Right lung (tissue), 10 donors: Measurements from ENCODE around the gene SMOC2. TPM values are rescaled to one million over a fixed set of nuclear protein-coding genes. Genes with fewer than 3 reads are reported as not detected.

Experiments used
- DNase-seq, 2 donors: peaks; one replicate each; pipeline ENCODE4 v3.0.0-alpha.2; 2013
- long read RNA-seq, 8 donors: transcript quantifications; one replicate each; lab custom pipeline, GENCODE V29; 2026
- polyA plus RNA-seq, 5 donors: library from polyadenylated mRNA; unstranded; fragments of 120-200 nt; gene quantifications; one replicate each; pipeline versions ENCODE4 v1.2.1 to v1.2.3, GENCODE V29; 2013; ENCODE audit warnings: inconsistent platforms in 1 of 5, low replicate concordance in 1 of 5; ENCODE audit not compliant: insufficient read length in 5 of 5, insufficient read depth in 1 of 5

SMOC2 gene
- polyA plus RNA-seq, result 10 to 100 TPM in 4 of 5 donors, 1 to 10 TPM in 1; 9.7 to 14.5 (median 10.6) TPM
- long read RNA-seq, donor 1, partial matches to known transcripts, result 0 of 1 reads
- long read RNA-seq, donor 1, other reads (novel, unspliced or antisense), result 0 of 1 reads
- long read RNA-seq, donor 2, partial matches to known transcripts, result 0 of 2 reads
- long read RNA-seq, donor 2, other reads (novel, unspliced or antisense), result 0 of 2 reads
- long read RNA-seq, donor 3, result 0 reads
- long read RNA-seq, donor 4, partial matches to known transcripts, result 0 of 1 reads
- long read RNA-seq, donor 4, other reads (novel, unspliced or antisense), result 0 of 1 reads
- long read RNA-seq, donor 5, partial matches to known transcripts, result 0 of 5 reads
- long read RNA-seq, donor 5, other reads (novel, unspliced or antisense), result 0 of 5 reads
- long read RNA-seq, donor 6, partial matches to known transcripts, result 0 of 3 reads
- long read RNA-seq, donor 6, other reads (novel, unspliced or antisense), result 0 of 3 reads
- long read RNA-seq, donor 7, result 0 reads
- long read RNA-seq, donor 8, result 0 reads

- no peak for DNase-seq
Measured at GRCh38 chr6:168440520-168441433, at the start of gene SMOC2. Gene SMOC2, plus strand, starts transcription at chr6:168441184. Its CDS starts 187 bp downstream, at chr6:168441371.

GRCh38 chr6:168393126-168393870 is 47.7 kb upstream of the SMOC2 start:
- DNase-seq, result no peak

GRCh38 chr6:168394606-168395005 is 46.4 kb upstream of the SMOC2 start:
- no peak for DNase-seq

- no peak for DNase-seq
Measured at GRCh38 chr6:168395983-168396382, 45.0 kb upstream of the SMOC2 start.

DNA sequence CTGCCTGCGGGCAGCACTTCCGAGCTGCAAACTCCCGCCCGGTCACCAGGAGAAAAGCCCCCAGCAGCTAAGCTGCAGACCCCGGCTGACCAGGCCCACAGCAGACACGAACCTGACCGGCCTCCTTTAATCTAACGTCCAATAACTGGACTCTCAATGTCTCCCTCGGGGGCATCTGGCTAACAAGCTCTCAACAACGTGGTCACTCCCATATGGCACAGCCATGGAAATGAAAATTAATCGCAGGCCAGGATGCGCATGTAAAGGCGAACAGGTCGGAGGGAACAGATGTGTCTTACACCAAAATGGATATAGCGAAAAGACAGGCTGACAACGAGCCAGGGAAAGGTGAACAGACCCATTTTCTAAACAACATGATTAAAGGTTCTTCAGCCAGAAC is 44.4 kb upstream of the SMOC2 start:
- DNase-seq, result no peak

DNA sequence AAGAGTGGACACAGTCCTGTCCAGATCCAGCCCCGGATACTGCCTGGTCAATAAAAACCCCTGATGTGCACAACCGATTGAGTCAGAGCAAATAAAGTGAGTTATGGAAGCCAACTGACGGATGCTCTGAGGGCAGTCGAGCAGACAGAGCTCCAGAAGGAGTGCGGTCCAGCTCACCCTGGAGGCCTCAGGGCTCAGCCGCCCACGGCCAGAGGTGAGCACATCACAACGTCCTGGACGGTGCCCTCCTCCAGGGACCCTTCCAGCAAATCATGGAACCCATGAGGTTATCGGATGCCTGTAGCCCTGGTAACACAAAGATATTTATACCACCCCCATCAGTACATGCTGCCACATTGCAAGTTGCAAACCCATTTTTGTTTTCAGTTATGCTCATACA is 44.0 kb upstream of the SMOC2 start:
- DNase-seq, result no peak

DNA sequence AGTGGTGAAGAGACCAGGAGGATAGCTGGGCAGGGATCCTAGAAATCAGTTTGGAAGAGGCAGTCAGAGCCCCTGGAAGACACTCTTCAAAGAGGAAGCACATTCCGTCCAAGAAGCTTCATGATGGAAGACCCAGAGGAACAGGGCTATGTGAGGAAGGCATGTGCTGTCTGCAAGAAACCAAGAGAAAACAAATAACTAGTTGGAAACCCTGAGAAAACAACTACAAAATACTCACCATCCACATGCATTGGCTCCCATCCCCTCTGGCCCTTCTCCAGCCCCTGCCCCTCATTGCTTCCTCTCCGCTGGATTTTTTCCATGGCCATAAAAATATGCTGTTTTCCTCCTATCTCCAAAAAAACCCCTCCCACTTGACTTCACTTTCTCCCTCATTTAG is 40.9 kb upstream of the SMOC2 start:
- DNase-seq, result no peak

DNA sequence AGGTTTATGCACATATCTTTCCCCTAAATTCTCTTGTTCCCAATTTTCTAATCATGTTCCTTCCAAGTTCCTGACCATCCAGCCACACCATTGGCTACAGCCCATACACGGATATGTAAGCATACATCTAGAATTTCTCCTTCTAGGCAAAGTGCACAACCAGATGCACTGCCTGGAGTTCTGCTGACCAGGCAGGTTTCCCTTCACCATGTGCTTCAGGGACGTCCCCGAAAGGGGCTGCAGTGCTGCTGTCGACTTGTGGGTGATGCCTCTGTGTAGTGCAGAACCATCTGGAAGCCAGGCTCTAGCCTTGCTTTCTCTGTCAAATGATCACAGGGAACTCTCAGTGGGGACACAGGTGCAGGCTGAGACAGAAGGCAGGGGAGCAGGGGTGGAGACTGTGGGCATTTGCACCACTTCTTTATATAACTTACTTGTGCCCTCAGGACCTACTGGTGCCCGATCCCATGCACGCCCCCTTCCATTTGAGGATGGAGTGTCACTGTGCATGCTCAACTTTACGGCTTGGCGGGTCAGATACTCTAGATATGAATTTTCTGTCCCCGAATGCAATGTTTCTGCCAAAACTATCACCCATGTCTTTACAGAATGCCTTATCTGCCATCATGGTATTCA is 37.5 kb upstream of the SMOC2 start:
- no peak for DNase-seq

GRCh38 chr6:168404560-168404959 is 36.4 kb upstream of the SMOC2 start:
- no peak for DNase-seq

GRCh38 chr6:168407842-168408241 is 33.1 kb upstream of the SMOC2 start:
- DNase-seq, result no peak

GRCh38 chr6:168408504-168409136 is 32.4 kb upstream of the SMOC2 start:
- DNase-seq, result no peak

- no peak for DNase-seq
Measured at GRCh38 chr6:168410035-168410434, 30.9 kb upstream of the SMOC2 start.

DNA sequence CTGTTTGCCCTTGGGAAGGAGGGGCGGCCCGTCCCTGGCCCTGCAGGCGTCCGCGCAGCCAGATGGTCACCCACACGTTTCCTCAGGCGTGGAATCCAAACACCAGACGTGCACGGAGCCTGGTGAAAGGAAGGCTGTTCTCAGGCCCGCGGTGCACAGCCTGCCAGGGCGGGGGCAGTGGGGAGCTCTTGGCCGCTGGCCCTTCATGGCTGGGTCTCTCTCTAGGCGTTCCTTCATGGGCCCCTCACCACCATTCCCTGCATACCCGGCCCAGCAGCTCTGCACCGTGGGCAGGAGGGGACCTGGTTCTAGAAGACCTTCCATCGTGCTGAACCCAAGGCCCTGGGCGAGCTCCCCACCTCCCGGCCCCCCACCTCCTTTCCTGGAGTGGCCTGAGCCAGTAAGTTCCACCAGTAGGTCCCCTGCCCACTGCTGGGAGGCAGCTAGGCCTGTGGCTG is 30.4 kb upstream of the SMOC2 start:
- no peak for DNase-seq

DNA sequence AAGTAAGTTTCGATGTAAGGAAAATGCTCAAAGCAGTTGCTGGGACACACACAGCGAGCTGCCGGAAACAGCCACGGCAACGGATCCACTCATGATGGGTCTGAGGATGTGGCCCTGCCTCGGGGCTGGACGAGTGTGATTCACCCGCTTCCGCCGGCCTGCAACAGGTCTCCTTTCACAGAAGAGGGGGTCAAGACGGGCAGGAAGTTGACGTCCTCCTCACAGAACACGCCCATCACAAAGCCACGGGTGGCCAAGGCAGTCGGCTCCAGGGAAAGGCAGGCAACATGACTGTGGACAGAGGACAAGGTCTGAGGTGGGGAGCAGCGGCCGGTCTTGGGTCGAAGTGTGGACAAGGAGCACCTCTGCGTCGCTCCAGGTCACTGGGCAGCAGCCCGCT is 29.9 kb upstream of the SMOC2 start:
- no peak for DNase-seq

DNA sequence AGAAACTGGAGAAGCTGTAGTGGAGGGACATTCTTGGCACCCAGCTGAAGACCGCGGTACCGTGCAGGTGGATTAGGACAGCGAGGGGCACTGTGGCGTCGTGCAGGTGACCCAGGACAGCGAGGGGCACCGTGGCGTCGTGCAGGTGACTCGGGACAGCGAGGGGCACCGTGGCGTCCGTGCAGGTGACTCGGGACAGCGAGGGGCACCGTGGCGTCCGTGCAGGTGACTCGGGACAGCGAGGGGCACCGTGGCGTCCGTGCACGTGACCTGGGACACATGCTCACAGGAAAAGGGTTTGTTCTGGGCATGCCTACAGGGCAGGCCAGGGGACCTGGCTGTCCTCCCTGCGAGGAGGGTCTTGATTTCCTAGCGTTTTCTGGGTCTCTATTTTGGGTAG is 29.2 kb upstream of the SMOC2 start:
- no peak for DNase-seq

GRCh38 chr6:168412456-168412855 is 28.5 kb upstream of the SMOC2 start:
- DNase-seq, result no peak

GRCh38 chr6:168413018-168413720 is 27.8 kb upstream of the SMOC2 start:
- DNase-seq, result no peak

- DNase-seq, result no peak
Measured at GRCh38 chr6:168413856-168414255, 27.1 kb upstream of the SMOC2 start.

DNA sequence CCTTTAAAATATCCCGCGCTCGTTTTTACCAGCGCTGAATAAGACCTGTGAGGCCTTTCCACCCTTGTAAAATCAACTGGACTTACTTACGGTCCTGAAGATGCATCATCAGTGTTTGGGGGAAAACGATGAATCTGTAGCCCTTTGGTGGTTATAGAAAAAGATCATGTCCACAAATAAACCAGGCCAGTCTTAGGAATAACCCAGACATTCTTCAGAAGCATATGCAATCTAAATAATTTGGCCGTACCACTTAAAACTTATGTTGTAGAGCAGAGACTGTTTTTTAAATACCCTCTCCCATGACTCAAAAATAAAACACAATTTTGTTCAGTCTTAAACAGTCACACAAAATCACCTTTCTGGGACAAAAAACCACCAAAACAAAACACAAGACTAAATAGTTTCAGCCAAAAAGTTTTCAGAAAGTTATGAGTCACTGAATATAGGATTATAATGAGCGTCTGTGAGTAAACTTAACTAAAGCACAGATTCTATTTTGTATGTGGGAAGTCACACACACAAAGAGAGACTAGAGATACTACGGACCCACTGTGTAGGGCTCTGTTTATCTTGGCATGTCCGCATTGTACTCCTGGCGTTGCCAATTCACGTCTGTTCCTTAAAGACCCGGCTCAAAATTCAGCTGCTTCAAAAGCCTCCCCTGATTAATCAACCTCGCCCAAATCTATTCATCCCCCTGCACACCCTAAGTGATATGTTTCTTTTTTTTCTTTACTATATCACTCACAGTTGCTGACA is 26.5 kb upstream of the SMOC2 start:
- no peak for DNase-seq
